GM19324 (cell line): ENCODE measurements around the gene CNOT6.

Experiments
- ATAC-seq: cut with Tn5 transposase; IDR thresholded peaks from one replicate; pipeline ENCODE4 v1.9.1; 2021; ENCODE audit warnings: mild to moderate bottlenecking, moderate library complexity; ENCODE audit not compliant: unreplicated experiment, low FRiP score

Gene CNOT6

GRCh38 chr5:180558232-180558631 lies 64.1 kb downstream of the CNOT6 start:
- ATAC-seq = no peak

GRCh38 chr5:180563994-180564393 lies 69.8 kb downstream of the CNOT6 start:
- ATAC-seq = no peak

- no peak for ATAC-seq
These were observed 74.7 kb downstream of the CNOT6 start for GRCh38 chr5:180568914-180569313.

GRCh38 chr5:180575571-180575970 lies 81.4 kb downstream of the CNOT6 start:
- ATAC-seq = no peak

GRCh38 chr5:180580681-180581080 lies 86.5 kb downstream of the CNOT6 start:
- no peak for ATAC-seq

GRCh38 chr5:180583738-180584137 lies 89.6 kb downstream of the CNOT6 start:
- ATAC-seq = no peak

GRCh38 chr5:180586204-180586603 lies 92.0 kb downstream of the CNOT6 start:
- ATAC-seq = no peak

- no peak for ATAC-seq
These were observed 92.7 kb downstream of the CNOT6 start for GRCh38 chr5:180586870-180587269.

GRCh38 chr5:180589771-180590542 lies 95.8 kb downstream of the CNOT6 start:
- no peak for ATAC-seq

GRCh38 chr5:180590543-180591310 lies 96.5 kb downstream of the CNOT6 start:
- ATAC-seq = no peak

GRCh38 chr5:180591311-180591887 lies 97.2 kb downstream of the CNOT6 start, which contains the start of gene SCGB3A1:
SCGB3A1 (minus strand) TSS chr5:180591499; CDS start chr5:180591462, 37 bp downstream.
- ATAC-seq = no peak

- ATAC-seq = no peak
These were observed 98.0 kb downstream of the CNOT6 start for GRCh38 chr5:180592176-180592575.

GRCh38 chr5:180593446-180594206 lies 99.4 kb downstream of the CNOT6 start:
- ATAC-seq = no peak

GRCh38 chr5:180594311-180595045 lies 100.3 kb downstream of the CNOT6 start:
- ATAC-seq = no peak

- ATAC-seq = no peak
These were observed 100.8 kb downstream of the CNOT6 start for GRCh38 chr5:180595046-180595379.

GRCh38 chr5:180595381-180596114 lies 101.4 kb downstream of the CNOT6 start:
- no peak for ATAC-seq

GRCh38 chr5:180596115-180596667 lies 102.0 kb downstream of the CNOT6 start:
- no peak for ATAC-seq

GRCh38 chr5:180596668-180597231 lies 102.6 kb downstream of the CNOT6 start:
- no peak for ATAC-seq

- ATAC-seq = no peak
These were observed 104.1 kb downstream of the CNOT6 start for GRCh38 chr5:180598316-180598701.
